T-helper 22 cell (primary cell): ENCODE results near the gene IGF2BP2.
"Not testable (repeated sequence)": the region's sequence is repeated elsewhere in the genome, so short reads cannot be mapped to it uniquely, and the experiment has no call there.

Source experiments
- DNase-seq: peaks from one replicate; pipeline ENCODE4 v3.0.0-alpha.2; 2020; ENCODE audit warnings: low read depth

Gene IGF2BP2

GRCh38 chr3:185797993-185798830 lies 26.6 kb downstream of the IGF2BP2 start:
- DNase-seq: no peak

GRCh38 chr3:185797108-185797881 lies 27.5 kb downstream of the IGF2BP2 start:
- no peak for DNase-seq

- DNase-seq: no peak
Measured at GRCh38 chr3:185796431-185797107, 28.3 kb downstream of the IGF2BP2 start.

- no peak for DNase-seq
Measured at GRCh38 chr3:185793381-185793780, 31.5 kb downstream of the IGF2BP2 start.

- no peak for DNase-seq
Measured at GRCh38 chr3:185792955-185793354, 31.9 kb downstream of the IGF2BP2 start.

GRCh38 chr3:185789891-185790830 lies 34.7 kb downstream of the IGF2BP2 start:
- DNase-seq: no peak

- DNase-seq: no peak
Measured at GRCh38 chr3:185789134-185789533, 35.7 kb downstream of the IGF2BP2 start.

- DNase-seq: no peak
Measured at GRCh38 chr3:185788292-185788691, 36.5 kb downstream of the IGF2BP2 start.

- no peak for DNase-seq
Measured at GRCh38 chr3:185786956-185787877, 37.6 kb downstream of the IGF2BP2 start.

GRCh38 chr3:185786258-185786657 lies 38.6 kb downstream of the IGF2BP2 start:
- not testable (repeated sequence) for DNase-seq

GRCh38 chr3:185784317-185784716 lies 40.5 kb downstream of the IGF2BP2 start:
- no peak for DNase-seq

GRCh38 chr3:185781759-185782158 lies 43.1 kb downstream of the IGF2BP2 start:
- no peak for DNase-seq

- no peak for DNase-seq
Measured at GRCh38 chr3:185779461-185779860, 45.4 kb downstream of the IGF2BP2 start.

- no peak for DNase-seq
Measured at GRCh38 chr3:185778821-185779220, 46.0 kb downstream of the IGF2BP2 start.

- DNase-seq: no peak
Measured at GRCh38 chr3:185778094-185778493, 46.7 kb downstream of the IGF2BP2 start.

GRCh38 chr3:185770109-185770508 lies 54.7 kb downstream of the IGF2BP2 start:
- no peak for DNase-seq

- not testable (repeated sequence) for DNase-seq
Measured at GRCh38 chr3:185768578-185768982, 56.3 kb downstream of the IGF2BP2 start.

GRCh38 chr3:185767002-185767688 lies 57.7 kb downstream of the IGF2BP2 start:
- DNase-seq: no peak

- DNase-seq: no peak
Measured at GRCh38 chr3:185766329-185767001, 58.4 kb downstream of the IGF2BP2 start.
